Esophagus muscularis mucosa (tissue), 4 donors: Measurements from ENCODE around the gene FNBP1. TPM values are rescaled to one million over a fixed set of nuclear protein-coding genes. Genes with fewer than 3 reads are reported as not detected.

Experiments used
- DNase-seq: peaks from one replicate; pipeline ENCODE4 v3.0.0-alpha.2; 2017; ENCODE audit errors: extremely low spot score
- H3K27ac ChIP-seq, 4 donors: fragments of 200-600 bp; sonication (generic); replicated peaks in 1 of 4; 1 replicate in 3 of 4; 2 replicates in 1 of 4; pipeline ENCODE4 v1.5.1; 2016 to 2019; ENCODE audit warnings: mild to moderate bottlenecking in 1 of 4
- H3K27me3 ChIP-seq, 4 donors: fragments of 200-600 bp; sonication (generic); one replicate each; pipeline versions ENCODE4 v1.5.1 to v1.6.0; 2016 to 2019
- H3K36me3 ChIP-seq, 4 donors: fragments of 200-600 bp; sonication (generic); one replicate each; pipeline ENCODE4 v1.5.1; 2016 to 2019
- H3K4me1 ChIP-seq, 4 donors: fragments of 200-600 bp; sonication (generic); one replicate each; pipeline ENCODE4 v1.5.1; 2016 to 2019
- H3K4me3 ChIP-seq, 4 donors: fragments of 200-600 bp; sonication (generic); 1 replicate in 2 of 4; 2 replicates in 2 of 4; pipeline ENCODE4 v1.5.1; 2016 to 2019; ENCODE audit warnings: mild to moderate bottlenecking in 4 of 4, moderate library complexity in 1 of 4
- H3K9me3 ChIP-seq, 4 donors: fragments of 200-600 bp; sonication (generic); 1 replicate in 3 of 4; 2 replicates in 1 of 4; pipeline ENCODE4 v1.5.1; 2016 to 2019
- EP300 ChIP-seq: sonication (generic); formaldehyde crosslinking; IDR thresholded peaks from one replicate; pipeline ENCODE4 v1.6.1; 2017; ENCODE audit warnings: antibody characterized with exemption
- POLR2A ChIP-seq: fragments of 450-650 bp; IDR thresholded peaks from one replicate; pipeline ENCODE4 v1.6.1; 2017; ENCODE audit warnings: antibody characterized with exemption, moderate library complexity, mild to moderate bottlenecking, low read depth
- POLR2AphosphoS5 ChIP-seq, 2 donors: sonication (generic); formaldehyde crosslinking; IDR thresholded peaks; one replicate each; pipeline ENCODE4 v1.6.1; 2017; ENCODE audit warnings: antibody characterized with exemption in 2 of 2
- WGBS: methylation state at CpG from one replicate; pipeline ENCODE4 v1.1.5; 2018; 5-methylcytosine and 5-hydroxymethylcytosine counted together
- intact Hi-C: fragments of 100-400 bp; cut with DNase I; formaldehyde crosslinking; loops from one replicate; pipeline ENCODE4 v1.15.1; 2023
- total RNA-seq, 4 donors: library from RNA; depleted of rRNA; stranded (reverse); fragments of >200 nt; gene quantifications; one replicate each; pipeline versions ENCODE4 v1.1.0 to v1.2.1, GENCODE V29; 2016
- TF ChIP-seq, protein P1 (sequence below), 3 experiments: fragments of 200-600 bp in 2 of 3; fragments of 450-650 bp in 1 of 3; sonication (generic) in 2 of 3; IDR thresholded peaks; one replicate each; pipeline ENCODE4 v1.5.1; 2017 to 2019; ENCODE audit warnings: antibody characterized with exemption in 3 of 3, mild to moderate bottlenecking in 2 of 3, moderate library complexity in 1 of 3

FNBP1 gene
- total RNA-seq, 4 donors from 2014 or later = 177 to 317 (median 254) TPM

GRCh38 chr9:130054820-130055219 lies 11.8 kb upstream of the FNBP1 start:
- H3K9me3 ChIP-seq = no peaks in the 10 kb centered on the region
- intact Hi-C loops = no loop called here
- WGBS = 69% methylated on average over 8 of the region's 8 CpGs
- H3K4me3 ChIP-seq = peak overlapping the region; percentile 71 to 98 (median 86)
- peaks cover 25 to 59% (median 49%) of the 10 kb centered on the region in 4 donors for H3K4me1 ChIP-seq
- no peak for DNase-seq
- no peaks in the 10 kb centered on the region for H3K27me3 ChIP-seq
- H3K27ac ChIP-seq = peak overlapping the region; percentile 86 to 95 (median 89)
- peaks cover 0 to 12% (median 5%) of the 10 kb centered on the region in 4 donors for H3K36me3 ChIP-seq
- TF ChIP-seq POLR2AphosphoS5 (IDR thresholded peaks at IDR 0.05) (no peak), POLR2A (no peak), EP300 (no peak)
- TF ChIP-seq, protein P1, sequence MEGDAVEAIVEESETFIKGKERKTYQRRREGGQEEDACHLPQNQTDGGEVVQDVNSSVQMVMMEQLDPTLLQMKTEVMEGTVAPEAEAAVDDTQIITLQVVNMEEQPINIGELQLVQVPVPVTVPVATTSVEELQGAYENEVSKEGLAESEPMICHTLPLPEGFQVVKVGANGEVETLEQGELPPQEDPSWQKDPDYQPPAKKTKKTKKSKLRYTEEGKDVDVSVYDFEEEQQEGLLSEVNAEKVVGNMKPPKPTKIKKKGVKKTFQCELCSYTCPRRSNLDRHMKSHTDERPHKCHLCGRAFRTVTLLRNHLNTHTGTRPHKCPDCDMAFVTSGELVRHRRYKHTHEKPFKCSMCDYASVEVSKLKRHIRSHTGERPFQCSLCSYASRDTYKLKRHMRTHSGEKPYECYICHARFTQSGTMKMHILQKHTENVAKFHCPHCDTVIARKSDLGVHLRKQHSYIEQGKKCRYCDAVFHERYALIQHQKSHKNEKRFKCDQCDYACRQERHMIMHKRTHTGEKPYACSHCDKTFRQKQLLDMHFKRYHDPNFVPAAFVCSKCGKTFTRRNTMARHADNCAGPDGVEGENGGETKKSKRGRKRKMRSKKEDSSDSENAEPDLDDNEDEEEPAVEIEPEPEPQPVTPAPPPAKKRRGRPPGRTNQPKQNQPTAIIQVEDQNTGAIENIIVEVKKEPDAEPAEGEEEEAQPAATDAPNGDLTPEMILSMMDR (IDR thresholded peaks at IDR 0.05) = no peak

DNA sequence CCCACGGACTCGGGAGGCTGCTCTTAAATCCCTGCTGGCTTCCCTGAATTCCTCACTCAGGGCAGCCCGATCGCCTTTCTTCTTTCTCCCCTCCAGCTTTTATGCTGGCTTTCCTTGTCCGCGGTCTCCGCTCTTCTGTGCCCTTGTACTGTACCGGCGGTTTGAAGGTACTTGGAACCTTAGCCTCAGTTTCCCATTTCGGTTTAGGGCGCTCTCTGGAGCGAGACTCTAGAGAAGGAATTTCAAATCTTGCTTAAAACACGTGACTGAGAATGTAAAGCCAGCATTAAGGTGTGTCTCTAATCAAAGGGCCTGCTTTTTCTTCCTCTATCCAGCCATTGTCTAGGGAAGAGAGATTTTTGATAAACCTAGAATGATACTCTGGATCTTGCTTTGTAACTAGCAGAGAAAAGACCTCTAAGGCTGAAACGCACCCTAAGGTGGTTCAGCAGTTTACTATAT lies 11.4 kb upstream of the FNBP1 start:
- 1% methylated on average over 14 of the region's 14 CpGs for WGBS
- TF ChIP-seq POLR2AphosphoS5 (IDR thresholded peaks at IDR 0.05) (no peak), EP300 (no peak), POLR2A (no peak)
- TF ChIP-seq, protein P1 (IDR thresholded peaks at IDR 0.05) = no peak
- Histone ChIP-seq H3K27me3 (no peaks in the 10 kb centered on the region), H3K9me3 (no peaks in the 10 kb centered on the region), H3K4me3 (peak overlapping the region; percentile 71 to 98 (median 86)), H3K36me3 (peaks cover 0 to 12% (median 5%) of the 10 kb centered on the region in 4 donors), H3K4me1 (peaks cover 25 to 58% (median 49%) of the 10 kb centered on the region in 4 donors), H3K27ac (peak overlapping the region; percentile 86 to 95 (median 89))
- DNase-seq = no peak
- intact Hi-C loops = no loop called here

- WGBS = under 1% methylated on average over 15 of the region's 64 CpGs
- TF ChIP-seq POLR2A = peak; percentile 78
- TF ChIP-seq POLR2AphosphoS5 (IDR thresholded peaks at IDR 0.05) = peak; percentile 81 to 92
- TF ChIP-seq EP300 = no peak
- TF ChIP-seq, protein P1 (IDR thresholded peaks at IDR 0.05) = no peak
- H3K36me3 ChIP-seq = peaks cover 0 to 7% (median 2%) of the 10 kb centered on the region in 4 donors
- peak; percentile 94 for DNase-seq
- H3K27ac ChIP-seq = peak within 1 kb of the TSS; percentile 86 to 95 (median 89)
- H3K4me3 ChIP-seq = peak within 1 kb of the TSS; percentile 71 to 98 (median 86)
- no peaks in the 10 kb centered on the region for H3K9me3 ChIP-seq
- H3K4me1 ChIP-seq = peaks cover 25 to 52% (median 46%) of the 10 kb centered on the region in 4 donors
- H3K27me3 ChIP-seq = no peaks in the 10 kb centered on the region
- intact Hi-C loops = no loop called here
Observed at GRCh38 chr9:130053504-130054324, 10.7 kb upstream of the FNBP1 start, which contains the start of gene GPR107. TSS of gene GPR107 (plus strand) at chr9:130053906. CDS start at chr9:130053933, 27 bp downstream.

DNA sequence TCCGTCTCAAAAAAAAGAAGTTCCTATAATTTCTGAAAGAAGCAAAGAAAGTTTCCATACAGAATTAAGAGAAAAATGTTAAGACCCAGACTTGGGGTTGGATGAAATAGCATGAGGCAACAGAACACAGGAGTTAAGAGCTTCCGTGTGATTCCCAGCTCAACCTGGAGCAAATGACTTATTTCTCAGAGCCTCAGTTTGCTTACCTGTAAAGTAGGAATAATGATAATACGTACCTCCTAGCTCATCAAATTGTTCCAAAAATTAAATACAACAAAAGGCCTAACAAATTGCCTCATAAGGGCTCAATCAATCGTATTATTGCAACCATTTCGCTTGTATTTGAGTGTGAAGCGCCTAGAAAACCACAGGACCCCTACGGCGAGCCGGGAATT lies 10.1 kb upstream of the FNBP1 start:
- no peak for DNase-seq
- H3K36me3 ChIP-seq = peaks cover 0 to under 1% (median 0%) of the 10 kb centered on the region in 4 donors
- TF ChIP-seq, protein P1 (IDR thresholded peaks at IDR 0.05) = no peak
- TF ChIP-seq POLR2AphosphoS5 (IDR thresholded peaks at IDR 0.05) (no peak), EP300 (no peak), POLR2A (no peak)
- peaks cover 25 to 50% (median 44%) of the 10 kb centered on the region in 4 donors for H3K4me1 ChIP-seq
- intact Hi-C loops = no loop called here
- no peaks in the 10 kb centered on the region for H3K27me3 ChIP-seq
- peak overlapping the region; percentile 86 to 95 (median 89) for H3K27ac ChIP-seq
- WGBS = 13% methylated on average over 9 of the region's 9 CpGs
- H3K9me3 ChIP-seq = no peaks in the 10 kb centered on the region
- peak overlapping the region; percentile 71 to 98 (median 86) for H3K4me3 ChIP-seq
